ENCODE results near the gene CDH4.

Gene CDH4

DNA sequence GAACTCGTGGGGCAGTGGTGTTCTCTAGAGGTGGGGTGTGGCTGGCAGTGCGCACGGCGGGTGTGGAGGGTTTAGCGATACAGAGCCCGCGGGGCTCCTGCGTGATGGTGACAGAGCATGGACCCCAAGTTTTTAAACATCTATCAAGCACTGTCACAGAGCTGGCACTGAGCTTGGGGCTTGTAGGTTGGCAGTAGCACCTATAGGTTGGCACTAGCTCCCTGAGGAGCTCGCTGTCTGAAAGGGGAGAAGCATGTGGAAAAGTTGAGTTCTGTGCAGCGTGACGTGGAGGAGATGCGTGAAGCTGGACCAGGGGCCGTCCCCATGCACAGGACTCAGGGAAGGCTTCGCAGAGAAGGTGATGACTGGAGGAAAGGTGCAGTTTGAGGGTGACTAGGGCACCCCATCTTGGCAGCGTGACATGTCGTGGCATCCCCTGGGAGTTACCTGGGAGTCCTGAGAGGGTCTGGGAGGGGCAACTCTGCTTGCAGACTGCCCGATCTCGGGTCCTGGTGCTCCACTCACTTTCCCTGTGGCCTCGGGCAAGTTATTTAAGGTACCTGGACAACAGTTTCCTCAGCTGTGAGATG is 122.0 kb downstream of the CDH4 start:
- no peak overlapping the region for H3K4me3 ChIP-seq (ENCODE audit: low read depth, low read length)
- no peak for DNase-seq (ENCODE audit: low read depth, low spot score)
- ChIA-PET POLR2A (no interaction called here), CTCF (no interaction called here)
- TF ChIP-seq, protein P1, sequence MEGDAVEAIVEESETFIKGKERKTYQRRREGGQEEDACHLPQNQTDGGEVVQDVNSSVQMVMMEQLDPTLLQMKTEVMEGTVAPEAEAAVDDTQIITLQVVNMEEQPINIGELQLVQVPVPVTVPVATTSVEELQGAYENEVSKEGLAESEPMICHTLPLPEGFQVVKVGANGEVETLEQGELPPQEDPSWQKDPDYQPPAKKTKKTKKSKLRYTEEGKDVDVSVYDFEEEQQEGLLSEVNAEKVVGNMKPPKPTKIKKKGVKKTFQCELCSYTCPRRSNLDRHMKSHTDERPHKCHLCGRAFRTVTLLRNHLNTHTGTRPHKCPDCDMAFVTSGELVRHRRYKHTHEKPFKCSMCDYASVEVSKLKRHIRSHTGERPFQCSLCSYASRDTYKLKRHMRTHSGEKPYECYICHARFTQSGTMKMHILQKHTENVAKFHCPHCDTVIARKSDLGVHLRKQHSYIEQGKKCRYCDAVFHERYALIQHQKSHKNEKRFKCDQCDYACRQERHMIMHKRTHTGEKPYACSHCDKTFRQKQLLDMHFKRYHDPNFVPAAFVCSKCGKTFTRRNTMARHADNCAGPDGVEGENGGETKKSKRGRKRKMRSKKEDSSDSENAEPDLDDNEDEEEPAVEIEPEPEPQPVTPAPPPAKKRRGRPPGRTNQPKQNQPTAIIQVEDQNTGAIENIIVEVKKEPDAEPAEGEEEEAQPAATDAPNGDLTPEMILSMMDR (IDR thresholded peaks at IDR 0.05; ENCODE audit: insufficient read depth, low read length, missing control alignments) = no peak

DNA sequence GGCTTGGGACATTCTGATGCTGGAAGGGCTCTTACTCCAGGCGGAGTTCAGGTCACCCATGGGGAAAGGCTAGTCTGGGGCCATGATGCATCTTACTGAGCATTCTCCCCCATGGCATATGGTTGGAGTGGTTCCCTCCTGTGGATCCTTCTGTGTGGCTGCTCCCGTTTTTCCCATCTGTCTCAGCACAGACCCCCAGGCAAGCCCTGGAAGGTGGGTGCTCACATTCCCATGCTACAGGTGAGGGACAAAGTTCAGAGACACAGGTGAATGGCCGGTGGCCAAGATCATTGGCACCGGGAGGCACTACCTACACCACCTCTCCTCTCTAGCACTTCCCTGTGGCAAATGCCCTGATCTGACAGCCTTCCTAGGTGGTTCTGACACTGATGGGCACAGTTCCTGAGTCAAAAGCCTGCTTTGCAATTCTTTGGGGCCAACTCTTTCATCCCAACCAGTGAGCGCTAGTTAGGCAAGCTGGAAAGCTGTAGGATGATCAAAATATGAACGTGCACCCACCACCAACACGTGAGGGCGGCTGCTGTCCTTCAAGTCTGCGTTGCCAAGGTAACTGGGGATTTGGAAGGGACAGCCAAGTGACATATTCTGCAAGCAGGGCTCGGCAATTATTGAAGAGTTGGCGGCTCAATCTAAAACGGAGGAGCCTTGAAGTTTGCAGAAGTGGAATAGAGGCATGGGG is 124.6 kb downstream of the CDH4 start:
- no peak for DNase-seq (ENCODE audit: low read depth, low spot score)
- CTCF ChIA-PET = no interaction called here
- TF ChIP-seq, protein P1 (IDR thresholded peaks at IDR 0.05; ENCODE audit: insufficient read depth, low read length, missing control alignments) = no peak
- POLR2A ChIA-PET = no interaction called here
- no peak overlapping the region for H3K4me3 ChIP-seq (ENCODE audit: low read depth, low read length)

DNA sequence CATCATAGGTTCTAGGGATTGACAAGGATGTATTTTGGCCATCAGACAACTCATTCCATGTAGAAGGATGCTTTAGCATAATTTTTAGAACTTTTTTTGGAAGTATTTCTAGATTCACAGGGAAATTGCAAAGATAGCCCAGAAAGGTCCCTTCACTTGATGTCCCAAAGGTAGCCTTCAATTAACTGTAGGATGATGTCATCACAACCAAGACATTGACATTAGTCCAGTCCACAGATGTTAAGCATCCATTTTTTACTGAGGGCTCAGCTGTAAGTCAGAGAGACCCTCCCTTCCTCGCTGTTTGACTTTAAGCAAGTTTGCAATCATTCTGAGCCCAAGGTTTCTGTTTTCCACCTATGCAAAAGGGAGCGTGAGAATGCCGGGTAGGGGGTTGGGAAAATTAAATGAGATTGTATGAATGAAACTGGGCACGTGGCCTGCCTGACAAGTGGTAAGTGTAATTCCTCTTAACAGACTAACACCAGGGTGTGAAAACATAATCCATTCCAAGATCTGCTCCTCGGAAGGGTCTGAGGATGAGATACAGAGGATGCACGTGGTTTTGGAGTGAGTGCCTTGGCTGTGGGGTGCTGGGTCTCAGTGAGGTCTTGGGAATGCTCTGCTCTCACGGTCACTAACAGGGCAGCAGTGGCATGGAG is 126.8 kb downstream of the CDH4 start:
- TF ChIP-seq, protein P1 (IDR thresholded peaks at IDR 0.05; ENCODE audit: insufficient read depth, low read length, missing control alignments) = no peak
- CTCF ChIA-PET = no interaction called here

DNA sequence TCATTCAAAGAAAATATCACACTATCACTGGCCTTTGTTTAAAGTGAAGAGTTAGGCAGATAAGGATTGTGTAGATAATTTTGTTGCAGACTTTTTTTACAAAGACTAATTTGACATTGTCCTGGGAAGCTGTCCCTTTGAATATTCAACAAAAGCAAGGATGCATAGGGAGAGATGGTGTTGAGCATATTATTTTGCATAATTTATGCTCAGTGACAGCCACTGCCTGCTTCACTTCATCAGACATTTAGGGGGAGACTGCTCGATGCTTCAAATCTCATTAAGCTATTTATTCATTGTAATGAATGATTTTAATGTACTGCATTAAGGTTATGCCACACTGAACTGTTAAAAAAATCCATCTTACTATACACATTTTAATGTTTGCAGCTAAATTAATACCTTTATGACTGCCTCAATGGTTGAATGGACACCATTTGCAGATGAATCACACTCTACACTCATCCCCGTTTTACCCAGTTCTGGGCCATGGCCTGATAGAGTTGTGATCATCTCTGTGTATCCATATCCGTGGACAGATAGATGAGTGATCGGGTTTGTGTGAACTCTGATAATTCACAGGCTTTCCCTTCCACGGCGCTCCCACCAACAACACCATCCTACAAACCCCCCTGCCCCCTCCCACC is 128.0 kb downstream of the CDH4 start:
- CTCF ChIA-PET = interaction anchor here (1.3 kb wide), 1 partner anchor 507 kb away, joined by 4 read pairs; no protein-coding TSS in a partner anchor
- no peak for DNase-seq (ENCODE audit: low read depth, low spot score)
- no peak overlapping the region for H3K4me3 ChIP-seq (ENCODE audit: low read depth, low read length)
- TF ChIP-seq, protein P1 (IDR thresholded peaks at IDR 0.05; ENCODE audit: insufficient read depth, low read length, missing control alignments) = no peak
- POLR2A ChIA-PET = no interaction called here

More for the DNA sequence above, 126.8 kb downstream of the CDH4 start:
- DNase-seq (ENCODE audit: low read depth, low spot score) = no peak
- POLR2A ChIA-PET = no interaction called here
- H3K4me3 ChIP-seq (ENCODE audit: low read depth, low read length) = no peak overlapping the region

DNA sequence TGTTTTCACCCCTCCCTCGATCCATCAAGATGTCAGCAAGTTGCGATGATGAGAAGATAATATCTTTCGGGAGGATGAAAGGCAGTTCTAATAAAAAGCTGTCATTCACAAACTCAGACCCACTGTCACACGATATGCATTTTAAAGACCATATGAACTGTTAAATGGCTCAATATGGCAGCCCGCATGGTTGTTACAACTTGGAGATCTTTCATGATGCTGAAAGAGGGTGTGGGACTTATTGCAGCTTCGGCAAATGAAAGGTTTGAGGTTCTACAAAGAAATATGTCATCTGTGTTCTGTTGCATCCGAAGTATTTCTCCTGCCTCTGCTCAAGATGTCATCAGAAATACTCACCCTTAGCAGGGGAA is 128.5 kb downstream of the CDH4 start:
- DNase-seq (ENCODE audit: low read depth, low spot score) = no peak
- TF ChIP-seq, protein P1 (IDR thresholded peaks at IDR 0.05; ENCODE audit: insufficient read depth, low read length, missing control alignments) = no peak
- POLR2A ChIA-PET = no interaction called here
- CTCF ChIA-PET = interaction anchor here (1.3 kb wide), 1 partner anchor 506 kb away, joined by 4 read pairs; no protein-coding TSS in a partner anchor
- no peak overlapping the region for H3K4me3 ChIP-seq (ENCODE audit: low read depth, low read length)

DNA sequence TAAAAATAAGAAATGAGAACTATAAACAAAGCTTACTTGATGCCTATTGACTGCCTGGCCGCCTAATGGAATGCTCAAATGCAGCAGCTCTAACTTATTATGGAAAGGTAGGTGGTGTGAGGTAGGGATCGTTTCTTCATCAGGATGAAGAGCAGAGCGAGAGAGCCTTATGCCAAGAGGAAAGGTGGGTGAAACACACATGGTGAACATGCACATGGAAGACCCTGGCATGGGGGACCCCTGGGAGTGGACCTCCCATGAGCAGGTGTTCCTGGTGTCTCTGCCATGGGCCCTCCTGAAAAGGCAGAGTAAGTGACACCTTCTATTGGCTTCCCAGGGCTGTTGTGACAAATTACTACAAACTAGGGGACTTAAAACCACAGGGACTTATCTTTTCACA is 130.1 kb downstream of the CDH4 start:
- DNase-seq (ENCODE audit: low read depth, low spot score) = no peak
- no peak overlapping the region for H3K4me3 ChIP-seq (ENCODE audit: low read depth, low read length)
- ChIA-PET POLR2A (no interaction called here), CTCF (no interaction called here)
- TF ChIP-seq, protein P1 (IDR thresholded peaks at IDR 0.05; ENCODE audit: insufficient read depth, low read length, missing control alignments) = no peak

Data from AG04449 (cell line).